SKM-1 (cell line): ENCODE data around the gene KLF15.

ENCODE experiments used
- DNase-seq: peaks from one replicate; lab custom pipeline; 2025; ENCODE audit not compliant: unreplicated experiment; lab: John Stamatoyannopoulos, UW

KLF15 gene

GRCh38 chr3:126364130-126364695, 7.0 kb upstream of the KLF15 start:
- no peak for DNase-seq

- no peak for DNase-seq
Measured at GRCh38 chr3:126361211-126361610, 4.0 kb upstream of the KLF15 start.

- DNase-seq, result no peak
Measured at GRCh38 chr3:126360714-126361060, 3.5 kb upstream of the KLF15 start.

GRCh38 chr3:126360046-126360713, 3.0 kb upstream of the KLF15 start:
- DNase-seq, result no peak

GRCh38 chr3:126358816-126359181, 1.6 kb upstream of the KLF15 start:
- DNase-seq, result no peak

DNA sequence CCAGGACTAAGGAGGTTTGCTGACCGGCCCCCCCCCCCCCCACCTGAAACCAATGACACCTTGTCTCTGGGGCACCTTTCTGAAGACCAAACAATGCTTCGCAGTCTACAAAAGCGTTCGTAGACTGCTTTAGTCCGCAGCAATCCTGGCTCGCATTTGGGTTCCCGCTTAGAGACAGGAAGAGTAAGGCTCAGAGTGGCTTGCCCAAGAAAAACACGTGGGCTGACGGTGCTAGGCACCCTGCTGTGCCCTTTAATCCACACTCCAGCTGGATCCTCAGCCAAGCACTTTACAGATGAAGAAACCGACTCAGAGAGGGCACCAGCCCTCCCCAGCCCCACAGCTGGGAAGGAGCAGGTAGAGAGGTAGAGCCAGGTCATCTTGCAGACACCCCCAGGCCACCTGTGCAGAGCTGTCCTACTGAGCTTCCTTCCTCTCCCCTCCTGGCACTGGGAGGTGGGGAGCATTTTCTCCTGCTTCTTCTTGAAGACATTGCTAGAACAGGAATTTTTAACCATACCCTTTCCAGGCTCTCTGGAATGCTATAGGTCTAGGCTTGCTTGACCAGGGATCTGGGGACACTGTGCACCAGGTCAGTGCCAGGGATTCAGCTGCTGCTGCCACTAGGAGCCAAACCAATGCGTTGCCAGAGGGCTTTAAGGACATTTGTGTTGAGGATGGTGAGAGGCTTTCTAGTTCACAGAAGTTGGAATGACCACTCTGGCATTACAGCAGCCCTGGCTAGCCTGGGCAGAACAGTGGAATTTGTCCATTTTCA, 1.0 kb upstream of the KLF15 start:
- DNase-seq, result no peak

GRCh38 chr3:126356373-126357264, 589 bp downstream of the KLF15 start:
- DNase-seq, result no peak

DNA sequence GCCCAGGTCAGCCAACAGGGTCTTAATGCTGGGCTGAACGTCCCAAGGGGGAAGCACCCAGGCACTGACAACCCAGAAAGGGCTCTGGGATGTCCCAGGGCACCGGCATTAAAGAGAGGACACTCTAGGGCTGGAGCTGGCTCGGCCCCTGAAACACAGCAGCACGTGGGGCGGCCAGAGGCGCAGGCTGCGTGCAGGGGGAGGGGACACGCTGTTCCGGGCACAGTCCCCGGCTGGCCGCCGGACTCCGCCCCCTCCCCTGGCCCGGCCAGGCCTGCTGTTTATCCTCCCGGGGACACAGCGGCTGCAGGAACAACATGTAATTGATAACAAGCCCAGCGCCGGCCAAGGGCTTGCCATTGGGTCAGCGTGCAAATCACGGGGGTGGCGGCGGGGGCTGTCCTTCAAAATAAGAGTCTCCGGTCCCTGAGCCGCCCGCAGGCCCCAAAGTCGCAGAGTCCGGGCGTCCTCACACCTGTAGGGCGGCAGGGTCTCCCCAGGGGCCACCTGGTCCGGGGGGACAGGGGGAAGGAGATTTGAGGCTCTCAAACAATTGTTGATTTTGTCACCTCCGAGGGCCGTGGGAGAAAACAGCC, 1.3 kb downstream of the KLF15 start:
- DNase-seq, result no peak

- DNase-seq, result no peak
Measured at GRCh38 chr3:126355251-126355650, 2.0 kb downstream of the KLF15 start.

DNA sequence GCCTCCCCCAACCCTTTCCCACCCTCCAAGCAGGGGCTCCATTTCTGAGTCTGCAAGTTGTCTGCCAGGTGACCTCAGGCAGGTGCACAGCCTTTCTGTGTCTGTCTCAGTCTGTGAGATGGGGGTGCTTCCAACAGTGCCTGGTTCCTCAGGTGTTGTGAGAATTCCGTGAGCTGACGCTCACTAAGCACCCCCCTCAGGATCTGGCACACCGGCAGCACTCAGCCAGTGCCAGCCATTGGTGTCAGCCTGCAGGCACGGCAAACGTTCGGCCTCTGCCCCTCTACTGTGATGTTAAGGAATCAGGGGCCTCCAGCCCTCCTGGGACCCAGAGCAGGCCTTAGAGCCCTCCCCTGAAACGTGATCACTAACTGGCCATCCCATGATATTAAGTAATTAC, 2.4 kb downstream of the KLF15 start:
- no peak for DNase-seq

GRCh38 chr3:126353694-126354321, 3.4 kb downstream of the KLF15 start:
- DNase-seq, result no peak

DNA sequence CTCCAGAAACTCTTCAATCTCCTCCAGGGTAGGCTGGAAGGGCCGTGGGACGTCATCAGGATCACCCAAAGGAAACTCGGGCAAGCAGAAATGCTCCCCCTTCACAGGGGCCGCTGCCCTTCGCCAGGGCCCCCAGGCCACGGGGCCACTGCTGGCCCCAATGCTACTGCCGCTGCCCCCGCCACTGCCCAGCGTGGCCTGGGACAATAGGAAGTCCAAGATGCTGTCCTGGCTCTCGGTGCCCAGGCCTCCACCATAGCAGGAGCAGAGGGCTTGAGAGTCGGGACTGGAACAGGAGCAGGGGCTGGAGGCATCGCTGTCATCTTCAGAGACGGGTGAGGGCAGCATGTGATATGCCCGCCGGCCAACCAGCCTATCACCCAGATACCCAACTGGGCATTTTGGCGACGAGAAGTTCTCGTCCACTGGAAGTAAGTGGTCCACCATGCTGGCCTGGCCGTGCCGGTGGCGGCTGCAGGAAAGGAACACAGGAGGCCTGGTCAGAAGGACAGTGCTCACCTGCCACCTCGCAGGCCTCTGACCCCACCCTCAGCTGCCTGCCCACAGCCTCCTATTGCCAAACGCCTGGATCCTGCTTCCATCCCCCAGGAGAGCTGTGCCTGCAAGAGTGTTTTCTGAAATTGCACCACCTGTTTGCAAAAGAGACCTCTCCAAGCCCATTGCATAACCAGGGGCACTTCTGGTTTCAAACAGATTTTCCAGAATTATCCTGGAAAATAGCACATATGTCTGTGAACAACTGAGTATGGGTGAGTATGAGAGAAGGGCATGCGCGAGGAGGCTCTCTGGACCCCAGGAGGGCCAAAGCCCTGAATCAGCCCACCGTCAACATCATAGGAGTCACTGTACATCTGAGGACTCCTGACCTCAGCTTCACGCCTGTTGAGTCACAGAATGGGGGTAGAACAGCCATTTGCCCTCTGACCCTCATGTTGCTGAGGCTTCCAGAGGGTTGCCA, 4.4 kb downstream of the KLF15 start:
- no peak for DNase-seq

- no peak for DNase-seq
Measured at GRCh38 chr3:126351771-126352475, 5.3 kb downstream of the KLF15 start.

DNA sequence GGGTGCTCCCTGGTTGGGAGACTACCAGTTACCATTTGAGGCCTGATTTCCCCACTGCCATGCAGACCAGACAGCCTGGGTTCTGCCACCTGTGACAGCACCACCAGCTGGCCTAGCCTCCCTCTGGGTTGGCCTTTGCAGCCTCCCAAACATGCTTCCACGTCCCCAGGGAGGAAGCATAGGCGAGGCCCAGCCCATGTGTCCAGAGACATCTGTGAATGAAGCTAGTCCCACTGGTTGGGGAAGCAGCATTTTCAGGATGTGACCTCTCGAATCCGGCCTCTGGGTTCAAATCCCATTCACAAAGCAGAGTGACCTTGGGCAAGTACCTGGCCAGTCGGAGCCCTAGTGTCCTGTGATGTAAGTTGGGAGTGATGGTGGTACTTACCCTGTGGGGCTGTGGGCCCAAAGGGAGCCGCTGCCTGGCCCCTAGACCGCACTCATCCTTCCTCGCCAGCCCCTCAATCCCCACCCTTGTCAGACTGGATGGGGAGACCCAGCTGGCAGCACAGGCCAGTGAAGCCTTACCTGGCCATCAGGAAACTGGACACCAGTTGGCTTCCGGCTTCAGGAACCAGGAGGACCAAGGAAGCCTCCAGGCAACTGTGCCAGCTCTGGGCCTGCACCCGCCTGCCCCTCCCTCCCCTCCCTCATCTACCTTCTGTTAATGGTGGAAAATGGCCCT, 6.0 kb downstream of the KLF15 start:
- no peak for DNase-seq

- no peak for DNase-seq
Measured at GRCh38 chr3:126350502-126351085, 6.6 kb downstream of the KLF15 start.

DNA sequence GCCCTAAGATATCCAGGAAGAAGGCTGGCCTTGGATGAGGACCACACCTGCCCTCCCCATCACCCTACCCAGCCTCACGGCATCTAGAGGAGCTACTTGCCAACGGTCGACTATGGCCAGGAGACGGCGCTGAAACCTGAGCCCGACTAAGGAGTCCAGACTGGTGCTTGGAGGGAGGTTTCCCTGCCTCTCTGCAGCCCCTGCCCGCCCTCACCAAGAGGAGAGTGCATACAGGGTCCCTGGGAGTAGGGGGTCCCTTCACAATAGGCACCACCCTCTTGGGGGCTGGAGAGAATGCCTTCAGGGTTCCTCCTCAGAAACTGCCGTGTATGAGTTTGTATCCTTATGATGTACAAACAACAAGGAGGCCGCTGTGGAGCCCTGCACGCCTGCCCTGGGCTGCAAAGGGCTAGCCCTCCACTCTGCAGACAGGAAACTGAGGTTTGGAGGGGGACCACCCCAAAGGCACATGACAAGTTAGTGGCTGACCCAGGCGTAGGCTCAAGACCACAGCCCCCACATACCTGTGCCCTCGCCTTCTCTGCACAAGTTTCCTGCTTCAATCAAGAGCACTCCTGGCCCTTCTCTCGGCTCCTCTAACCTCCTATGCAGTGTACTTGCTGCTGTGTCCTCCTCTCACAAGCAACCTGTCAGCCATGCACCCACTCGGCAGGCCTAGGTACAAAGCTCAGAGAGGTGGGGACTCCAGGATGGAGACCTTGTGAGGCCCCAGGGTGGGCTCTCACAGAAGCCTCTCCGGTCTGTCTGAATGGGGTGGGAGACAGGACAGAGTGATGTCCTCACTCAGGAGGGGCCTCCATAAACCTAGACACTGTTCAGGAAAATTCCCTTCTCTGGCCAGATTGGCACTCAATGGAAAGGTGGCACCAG, 7.4 kb downstream of the KLF15 start:
- no peak for DNase-seq

GRCh38 chr3:126349071-126349470, 8.1 kb downstream of the KLF15 start:
- DNase-seq, result no peak
